Kidney (tissue), 14 donors: ENCODE results near the gene ABTB2. TPM values are rescaled to one million over a fixed set of nuclear protein-coding genes. Genes with fewer than 3 reads are reported as not detected.

ENCODE experiments used
- DNase-seq, 5 donors: peaks; one replicate each; pipeline ENCODE4 v3.0.0-alpha.2; 2013 to 2020
- FAIRE-seq: peaks from 2 replicates; lab custom pipeline; 2012; peaks lifted over from hg19 to GRCh38; lab: Jason Lieb, UNC
- H3K27ac ChIP-seq, 2 donors: one replicate each; pipeline ENCODE4 v1.7.0; 2013; ENCODE audit warnings: low read depth in 2 of 2, low read length in 2 of 2, inconsistent platforms in 1 of 2
- H3K27me3 ChIP-seq: one replicate; pipeline ENCODE4 v1.7.1; 2013; ENCODE audit warnings: low read length, inconsistent platforms; ENCODE audit not compliant: control insufficient read depth, insufficient read depth
- H3K36me3 ChIP-seq, 3 donors: one replicate each; pipeline versions ENCODE4 v1.7.0 to v1.7.1; 2013; ENCODE audit warnings: low read length in 3 of 3, control low read depth in 1 of 3, inconsistent platforms in 1 of 3; ENCODE audit not compliant: insufficient read depth in 3 of 3, control insufficient read depth in 2 of 3
- H3K4me1 ChIP-seq, 3 donors: one replicate each; pipeline versions ENCODE4 v1.7.0 to v1.7.1; 2013; ENCODE audit warnings: low read length in 3 of 3, inconsistent platforms in 1 of 3, low read depth in 1 of 3; ENCODE audit not compliant: control insufficient read depth in 2 of 3, insufficient read depth in 2 of 3
- H3K4me3 ChIP-seq, 3 donors: one replicate each; pipeline versions ENCODE4 v1.7.0 to v1.8.1; 2013; ENCODE audit warnings: low read length in 3 of 3, control low read depth in 1 of 3, inconsistent platforms in 1 of 3
- H3K9ac ChIP-seq, 3 donors: one replicate each; pipeline versions ENCODE4 v1.7.0 to v1.7.1; 2013; ENCODE audit warnings: low read length in 3 of 3, control low read depth in 1 of 3, inconsistent platforms in 1 of 3
- H3K9me3 ChIP-seq, 3 donors: one replicate each; pipeline versions ENCODE4 v1.7.0 to v1.7.1; 2013; ENCODE audit warnings: low read length in 3 of 3, control low read depth in 1 of 3, inconsistent platforms in 1 of 3; ENCODE audit not compliant: control insufficient read depth in 2 of 3, insufficient read depth in 1 of 3
- intact Hi-C: fragments of 100-400 bp; cut with DNase I; formaldehyde crosslinking; loops from one replicate; pipeline ENCODE4 v1.11.1; 2022
- polyA plus RNA-seq: library from polyadenylated mRNA; stranded (reverse); fragments of 350-450 nt; fragmentation: Illumina TruSeq; extraction: RNeasy Lipid Tissue Mini Kit (QIAGEN cat#74804); gene quantifications from one replicate; pipeline ENCODE4 v1.2.3, GENCODE V29; 2014; ENCODE audit warnings: low read depth, low replicate concordance; ENCODE audit not compliant: insufficient read depth
- total RNA-seq: library from RNA; stranded (reverse); fragmentation: NEBNext Ultra II Directional; extraction: Animal tissue kit (Norgen Biotek cat#: 25700); gene quantifications from one replicate; pipeline ENCODE4 v1.2.1, GENCODE V29; 2021
- TF ChIP-seq, protein P1 (sequence below): IDR thresholded peaks from 3 replicates; pipeline ENCODE4 v1.5.1; 2012; ENCODE audit warnings: mild to moderate bottlenecking, moderate library complexity, borderline replicate concordance; ENCODE audit not compliant: insufficient read depth; ENCODE audit errors: extremely low read depth
- donor health status: control.
- donor health status: control.
- donor health status: control.
- donor health status: control.
- donor health status: control.
- donor health status: DM: yes; HTN: yes; CAD: no.
- donor health status: Normal renal cell carcinoma (clear cell type).

The ABTB2 gene
- total and polyA plus RNA-seq, 2 donors from 2014 or later, result 7.6 to 22.1 TPM

DNA sequence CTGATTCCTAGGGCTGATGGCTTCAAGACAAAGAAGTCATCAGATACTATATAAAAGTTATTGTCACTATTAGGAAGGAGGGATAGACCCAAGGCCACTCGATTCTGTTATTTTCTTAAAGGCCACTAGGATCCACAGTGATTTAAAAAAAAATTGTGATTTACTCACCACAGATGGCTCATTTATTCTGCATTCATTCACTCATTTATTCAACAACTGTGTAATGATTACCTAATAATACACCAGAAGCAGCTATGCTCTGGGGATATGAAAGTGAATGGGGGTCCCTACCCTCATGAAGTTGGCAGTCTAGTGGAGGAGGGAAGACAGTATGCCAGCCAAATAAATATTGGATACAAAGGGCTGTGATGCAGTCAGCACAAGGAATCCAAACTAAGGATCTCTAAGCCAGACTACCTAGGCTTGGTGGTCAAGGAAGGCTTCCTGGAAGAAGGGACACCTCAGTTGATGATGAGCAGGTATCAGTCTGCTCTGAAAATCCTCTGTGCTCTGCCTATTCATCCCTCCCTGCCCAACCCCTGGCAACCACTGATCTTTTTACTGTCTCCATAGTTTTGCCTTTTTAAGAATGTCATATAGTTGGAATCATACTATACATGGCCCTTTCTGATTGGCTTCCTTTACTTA lies 141.9 kb downstream of the ABTB2 start:
- Histone ChIP-seq H3K9me3 (no peaks in the 10 kb centered on the region), H3K4me1 (no peaks in the 10 kb centered on the region), H3K27ac (no peak overlapping the region), H3K4me3 (no peak overlapping the region), H3K9ac (no peak overlapping the region), H3K36me3 (no peaks in the 10 kb centered on the region), H3K27me3 (peaks cover 2% of the 10 kb centered on the region)
- DNase-seq (no peak), FAIRE-seq (no peak)
- intact Hi-C loops, result no loop called here
- TF ChIP-seq, protein P1, sequence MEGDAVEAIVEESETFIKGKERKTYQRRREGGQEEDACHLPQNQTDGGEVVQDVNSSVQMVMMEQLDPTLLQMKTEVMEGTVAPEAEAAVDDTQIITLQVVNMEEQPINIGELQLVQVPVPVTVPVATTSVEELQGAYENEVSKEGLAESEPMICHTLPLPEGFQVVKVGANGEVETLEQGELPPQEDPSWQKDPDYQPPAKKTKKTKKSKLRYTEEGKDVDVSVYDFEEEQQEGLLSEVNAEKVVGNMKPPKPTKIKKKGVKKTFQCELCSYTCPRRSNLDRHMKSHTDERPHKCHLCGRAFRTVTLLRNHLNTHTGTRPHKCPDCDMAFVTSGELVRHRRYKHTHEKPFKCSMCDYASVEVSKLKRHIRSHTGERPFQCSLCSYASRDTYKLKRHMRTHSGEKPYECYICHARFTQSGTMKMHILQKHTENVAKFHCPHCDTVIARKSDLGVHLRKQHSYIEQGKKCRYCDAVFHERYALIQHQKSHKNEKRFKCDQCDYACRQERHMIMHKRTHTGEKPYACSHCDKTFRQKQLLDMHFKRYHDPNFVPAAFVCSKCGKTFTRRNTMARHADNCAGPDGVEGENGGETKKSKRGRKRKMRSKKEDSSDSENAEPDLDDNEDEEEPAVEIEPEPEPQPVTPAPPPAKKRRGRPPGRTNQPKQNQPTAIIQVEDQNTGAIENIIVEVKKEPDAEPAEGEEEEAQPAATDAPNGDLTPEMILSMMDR, result no peak

DNA sequence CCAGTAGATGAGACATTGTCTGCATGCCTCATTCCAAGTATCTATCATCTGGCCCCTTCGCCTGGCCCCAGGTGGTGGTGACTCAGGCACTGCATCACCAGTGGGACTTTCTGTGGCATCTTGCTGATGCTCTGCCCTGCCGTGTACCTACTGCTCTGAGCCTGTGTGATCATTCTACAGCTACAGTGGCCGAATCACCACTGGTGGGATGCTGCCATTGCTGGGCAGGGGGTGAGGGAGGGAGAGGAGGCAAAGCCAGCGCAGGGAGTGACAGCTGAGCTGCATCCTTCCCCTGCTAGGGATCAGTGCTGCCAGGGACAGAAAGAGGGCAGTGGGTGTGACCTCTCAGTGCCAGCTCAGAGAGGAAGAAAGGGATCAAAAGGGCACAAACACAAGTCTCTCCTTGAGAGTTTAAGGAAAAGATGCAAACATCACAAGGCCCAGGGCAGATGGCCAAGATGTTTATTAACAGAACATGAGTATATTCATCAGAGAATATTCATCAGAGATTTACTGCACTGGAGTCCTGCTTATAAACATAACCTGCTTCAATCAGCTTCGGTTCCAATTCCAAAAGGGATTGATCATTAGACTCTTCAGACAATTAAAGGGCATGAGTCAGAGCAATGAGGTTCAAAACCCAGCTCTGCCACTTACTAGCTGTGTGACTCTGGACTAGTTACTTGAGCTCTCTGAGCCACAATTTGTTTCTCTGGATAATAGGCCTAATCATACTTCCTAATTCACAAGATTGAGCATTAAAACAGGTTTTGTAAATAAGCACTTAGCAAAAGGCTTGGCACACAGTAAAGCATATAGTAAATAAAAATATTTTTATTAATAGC lies 142.6 kb downstream of the ABTB2 start:
- intact Hi-C loops, result no loop called here
- Histone ChIP-seq H3K27me3 (peaks cover 2% of the 10 kb centered on the region), H3K4me1 (no peaks in the 10 kb centered on the region), H3K36me3 (no peaks in the 10 kb centered on the region), H3K9me3 (no peaks in the 10 kb centered on the region), H3K4me3 (no peak overlapping the region), H3K27ac (no peak overlapping the region), H3K9ac (no peak overlapping the region)
- TF ChIP-seq, protein P1, result no peak
- DNase-seq (no peak), FAIRE-seq (no peak)

DNA sequence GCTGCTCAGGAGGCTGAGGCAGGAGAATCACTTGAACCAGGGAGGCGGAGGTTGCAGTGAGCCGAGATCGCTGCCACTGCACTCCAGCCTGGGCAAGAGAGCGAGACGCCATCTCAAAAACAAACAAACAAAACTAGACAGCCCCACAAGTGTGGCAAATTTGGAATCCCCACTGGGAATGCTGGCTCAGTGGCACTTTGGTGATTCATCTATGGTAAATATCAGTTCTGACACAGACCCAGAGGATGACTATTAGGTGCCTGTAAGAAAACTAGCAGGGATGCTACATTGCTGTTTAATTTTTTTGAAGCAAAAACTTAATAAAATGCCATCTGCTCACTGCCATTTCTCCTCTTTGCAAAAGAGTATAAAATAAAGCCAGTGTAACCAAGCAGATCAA lies 144.4 kb downstream of the ABTB2 start:
- intact Hi-C loops, result no loop called here
- Histone ChIP-seq H3K9ac (no peak overlapping the region), H3K27ac (no peak overlapping the region), H3K27me3 (peaks cover 2% of the 10 kb centered on the region), H3K36me3 (no peaks in the 10 kb centered on the region), H3K4me3 (no peak overlapping the region), H3K9me3 (no peaks in the 10 kb centered on the region), H3K4me1 (no peaks in the 10 kb centered on the region)
- no peak for DNase-seq
- TF ChIP-seq, protein P1, result no peak
- FAIRE-seq, result no peak
